Activated CD8-positive, alpha-beta T cell treated with anti-CD3 and anti-CD28 coated beads for 36 hours (primary cell): ENCODE data around the gene FSIP1. TPM values are rescaled to one million over a fixed set of nuclear protein-coding genes. Genes with fewer than 3 reads are reported as not detected.
A peak's percentile ranks its signal among the peaks of the same experiment; 100 is the strongest.

Experiments used
- ATAC-seq: fragments of 200-7000 bp; cut with Tn5 transposase; one replicate; pipeline ENCODE4 v1.10.0; 2021; ENCODE audit warnings: mild to moderate bottlenecking, moderate library complexity
- CTCF ChIA-PET: fragments of 350-600 bp; sonication (Branson Sonifier 250); formaldehyde crosslinking; loops from one replicate; lab custom pipeline; 2021; ENCODE audit warnings: antibody characterized with exemption; lab: Charles Lee
- POLR2A ChIA-PET: fragments of 350-600 bp; sonication (Branson Sonifier 250); formaldehyde crosslinking; loops from one replicate; lab custom pipeline; 2021; ENCODE audit warnings: antibody characterized with exemption; lab: Charles Lee
- DNase-seq: peaks from one replicate; pipeline ENCODE4 v3.0.0-alpha.2; 2020
- H3K27ac Mint-ChIP-seq: one replicate; pipeline ENCODE4 v1.8.0; 2021; ENCODE audit warnings: mild to moderate bottlenecking, mixed read lengths
- H3K27me3 Mint-ChIP-seq: one replicate; pipeline ENCODE4 v1.8.0; 2021; ENCODE audit warnings: mixed read lengths
- H3K36me3 Mint-ChIP-seq: one replicate; pipeline ENCODE4 v1.8.0; 2021; ENCODE audit warnings: low read depth, mixed read lengths
- H3K4me1 Mint-ChIP-seq: one replicate; pipeline ENCODE4 v1.8.0; 2021; ENCODE audit warnings: low read depth, mixed read lengths
- H3K4me3 Mint-ChIP-seq: one replicate; pipeline ENCODE4 v1.8.0; 2021; ENCODE audit warnings: mild to moderate bottlenecking, moderate library complexity, mixed read lengths
- H3K9me3 Mint-ChIP-seq: one replicate; pipeline ENCODE4 v1.8.0; 2021; ENCODE audit warnings: mixed read lengths
- intact Hi-C: fragments of 100-400 bp; cut with micrococcal nuclease; formaldehyde crosslinking; loops from one replicate; pipeline ENCODE4 v1.10.0; 2022
- total RNA-seq, 2 experiments: library from RNA; stranded (reverse); gene quantifications; one replicate each; pipeline ENCODE4 v1.2.3, GENCODE V29; 2021
- TF ChIP-seq, protein P1 (sequence below): fragments of 200-600 bp; IDR thresholded peaks from one replicate; pipeline ENCODE4 v1.8.0; 2022; ENCODE audit warnings: antibody characterized with exemption, mild to moderate bottlenecking

The FSIP1 gene
- total RNA-seq, 2 experiments from 2014 or later: 0.36 to 0.43 TPM

DNA sequence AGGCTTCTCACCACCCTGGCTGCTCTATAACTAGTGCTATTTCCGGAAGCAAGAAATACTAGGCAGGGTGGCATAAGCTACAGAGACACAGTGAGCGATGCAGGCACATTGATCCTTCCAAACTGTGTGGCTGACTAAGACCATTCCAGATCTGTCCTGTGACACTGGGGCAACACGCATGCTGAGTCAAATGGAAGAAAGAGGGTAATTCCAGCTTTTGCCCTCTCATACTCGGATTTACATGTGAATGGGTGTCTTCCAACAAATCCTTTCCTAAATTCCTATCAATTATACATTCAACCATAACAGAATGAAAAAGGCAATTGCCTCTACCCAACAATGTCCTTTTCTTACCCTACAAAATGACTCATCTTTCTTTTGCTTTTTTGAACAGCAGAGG, 5.1 kb downstream of the FSIP1 start:
- ATAC-seq (no peak), DNase-seq (no peak)
- intact Hi-C loops: no loop called here
- H3K36me3 Mint-ChIP-seq: no peaks in the 10 kb centered on the region
- ChIA-PET POLR2A (interaction anchor here (1.3 kb wide), 1 partner anchor 10 kb away, joined by 3 read pairs; no protein-coding TSS in a partner anchor), CTCF (interaction anchor here (1.0 to 1.3 kb wide), 2 partner anchors 8 to 20 kb away, joined by 3 to 9 read pairs; no protein-coding TSS in a partner anchor)
- H3K4me3 Mint-ChIP-seq: no peak overlapping the region
- TF ChIP-seq, protein P1, sequence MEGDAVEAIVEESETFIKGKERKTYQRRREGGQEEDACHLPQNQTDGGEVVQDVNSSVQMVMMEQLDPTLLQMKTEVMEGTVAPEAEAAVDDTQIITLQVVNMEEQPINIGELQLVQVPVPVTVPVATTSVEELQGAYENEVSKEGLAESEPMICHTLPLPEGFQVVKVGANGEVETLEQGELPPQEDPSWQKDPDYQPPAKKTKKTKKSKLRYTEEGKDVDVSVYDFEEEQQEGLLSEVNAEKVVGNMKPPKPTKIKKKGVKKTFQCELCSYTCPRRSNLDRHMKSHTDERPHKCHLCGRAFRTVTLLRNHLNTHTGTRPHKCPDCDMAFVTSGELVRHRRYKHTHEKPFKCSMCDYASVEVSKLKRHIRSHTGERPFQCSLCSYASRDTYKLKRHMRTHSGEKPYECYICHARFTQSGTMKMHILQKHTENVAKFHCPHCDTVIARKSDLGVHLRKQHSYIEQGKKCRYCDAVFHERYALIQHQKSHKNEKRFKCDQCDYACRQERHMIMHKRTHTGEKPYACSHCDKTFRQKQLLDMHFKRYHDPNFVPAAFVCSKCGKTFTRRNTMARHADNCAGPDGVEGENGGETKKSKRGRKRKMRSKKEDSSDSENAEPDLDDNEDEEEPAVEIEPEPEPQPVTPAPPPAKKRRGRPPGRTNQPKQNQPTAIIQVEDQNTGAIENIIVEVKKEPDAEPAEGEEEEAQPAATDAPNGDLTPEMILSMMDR: no peak
- no peaks in the 10 kb centered on the region for H3K9me3 Mint-ChIP-seq
- peaks cover 24% of the 10 kb centered on the region for H3K4me1 Mint-ChIP-seq
- no peaks in the 10 kb centered on the region for H3K27me3 Mint-ChIP-seq
- no peak overlapping the region for H3K27ac Mint-ChIP-seq

DNA sequence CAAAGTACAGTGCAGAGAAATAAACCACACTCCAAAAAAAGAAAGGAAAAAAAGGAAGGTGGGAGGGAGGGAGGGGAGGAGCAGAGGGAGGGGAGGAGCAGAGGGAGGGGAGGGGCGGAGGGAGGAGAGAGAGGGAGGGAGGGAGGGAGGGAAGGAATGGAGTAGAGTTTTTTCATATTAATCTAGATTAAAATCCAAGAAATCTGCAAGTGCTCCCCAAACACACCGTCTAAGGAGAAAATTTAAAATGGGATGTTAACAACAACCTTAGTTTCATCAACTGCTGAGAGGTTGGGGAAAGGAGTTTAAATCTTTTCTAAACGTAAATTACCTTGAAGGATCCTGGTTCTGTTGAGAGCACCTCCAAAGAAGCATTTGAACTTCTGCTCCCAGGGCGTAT, 6.6 kb downstream of the FSIP1 start:
- H3K4me1 Mint-ChIP-seq: peaks cover 20% of the 10 kb centered on the region
- intact Hi-C loops: no loop called here

DNA sequence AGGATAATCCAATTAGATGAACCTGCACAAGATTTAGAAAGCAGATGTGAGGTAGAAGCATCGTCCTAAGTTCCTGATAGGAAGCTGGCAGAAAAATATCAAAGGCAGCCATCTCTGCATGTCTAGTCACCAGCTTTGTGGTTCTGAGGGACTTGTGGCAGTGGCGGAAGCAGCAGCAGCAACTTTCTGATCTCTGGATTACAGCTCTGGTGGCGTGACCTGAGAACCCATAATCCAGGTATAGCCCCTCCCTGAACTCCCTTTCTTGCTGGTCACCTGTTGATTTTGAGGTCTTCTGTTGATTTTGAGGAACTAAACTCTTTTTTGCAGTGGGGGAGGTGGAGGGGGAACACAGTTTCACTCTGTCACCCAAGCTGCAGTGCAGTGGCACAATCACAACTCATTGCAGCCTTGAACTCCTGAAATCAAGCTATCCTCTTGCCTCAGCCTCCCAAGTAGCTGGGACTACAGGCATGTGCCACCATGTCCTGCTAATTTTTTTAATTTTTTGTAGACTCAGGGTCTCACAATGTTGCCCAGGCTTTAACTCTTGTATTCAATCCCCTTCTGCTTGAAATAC, 7.9 kb downstream of the FSIP1 start:
- Mint-ChIP-seq H3K27ac (peak overlapping the region; percentile 69), H3K4me3 (peak overlapping the region; percentile 41), H3K36me3 (no peaks in the 10 kb centered on the region), H3K27me3 (no peaks in the 10 kb centered on the region), H3K9me3 (no peaks in the 10 kb centered on the region), H3K4me1 (peaks cover 20% of the 10 kb centered on the region)
- DNase-seq (peak; percentile 72), ATAC-seq (peak; percentile 90)
- TF ChIP-seq, protein P1: no peak
- ChIA-PET POLR2A (interaction anchor here (0.8 to 0.9 kb wide), 2 partner anchors 142 to 145 kb away, joined by 3 read pairs; no protein-coding TSS in a partner anchor), CTCF (interaction anchor here (1.4 kb wide), 1 partner anchor 18 kb away, joined by 13 read pairs; no protein-coding TSS in a partner anchor)
- intact Hi-C loops: no loop called here

More for the DNA sequence above, 6.6 kb downstream of the FSIP1 start:
- no peaks in the 10 kb centered on the region for H3K36me3 Mint-ChIP-seq
- no peaks in the 10 kb centered on the region for H3K9me3 Mint-ChIP-seq
- TF ChIP-seq, protein P1: no peak
- ChIA-PET CTCF (no interaction called here), POLR2A (no interaction called here)
- no peaks in the 10 kb centered on the region for H3K27me3 Mint-ChIP-seq
- H3K4me3 Mint-ChIP-seq: no peak overlapping the region
- H3K27ac Mint-ChIP-seq: no peak overlapping the region
- ATAC-seq (no peak), DNase-seq (no peak)

DNA sequence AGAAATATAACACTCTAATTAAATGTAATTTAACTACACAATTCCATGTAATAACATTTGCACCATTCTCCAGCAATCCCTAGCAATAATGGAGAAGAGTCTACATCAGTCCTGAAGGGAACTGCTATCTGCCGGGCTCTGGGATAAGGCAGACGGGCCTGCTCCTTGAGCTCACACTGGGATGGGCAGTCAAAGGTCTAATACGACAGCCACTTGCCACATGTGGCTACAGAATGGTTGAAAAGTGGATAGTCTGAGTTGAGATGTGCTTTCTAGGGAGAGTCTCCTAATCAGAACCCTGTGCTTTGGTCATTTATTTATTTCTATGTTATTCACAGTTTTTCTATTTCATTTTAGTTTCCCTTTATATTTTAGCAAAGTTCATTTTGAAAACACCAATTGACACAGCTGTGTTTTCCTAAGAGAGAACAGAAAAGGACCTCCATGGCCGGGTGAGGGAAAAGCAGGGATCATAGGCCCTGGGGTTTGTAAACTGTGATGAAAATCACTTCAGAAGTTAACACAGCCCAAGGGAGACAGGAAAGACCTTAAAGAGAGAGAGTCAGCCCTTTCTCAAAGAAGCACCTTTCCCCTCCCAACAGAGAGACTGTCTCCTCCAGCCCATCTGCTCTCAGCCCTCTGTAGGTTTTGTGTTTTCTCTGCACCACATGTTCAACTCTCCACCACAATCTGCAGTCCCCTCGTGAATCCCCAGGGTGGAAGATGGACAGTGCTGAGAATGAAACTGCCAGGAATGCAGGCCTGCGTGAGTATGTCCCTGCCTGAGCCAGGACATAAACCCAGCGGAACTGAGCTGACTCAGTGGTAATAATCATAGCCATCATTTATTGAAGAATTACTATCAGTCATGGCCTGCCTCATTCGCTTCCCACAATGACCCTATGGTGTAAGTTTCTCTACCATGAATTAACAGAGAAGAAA, 11.6 kb downstream of the FSIP1 start:
- POLR2A ChIA-PET: interaction anchor here (0.8 kb wide), 1 partner anchor 12 kb away, joined by 4 read pairs; no protein-coding TSS in a partner anchor
- DNase-seq (no peak), ATAC-seq (no peak)
- intact Hi-C loops: no loop called here
- Mint-ChIP-seq H3K4me1 (peaks cover 20% of the 10 kb centered on the region), H3K4me3 (no peak overlapping the region), H3K36me3 (no peaks in the 10 kb centered on the region), H3K27me3 (no peaks in the 10 kb centered on the region), H3K9me3 (no peaks in the 10 kb centered on the region), H3K27ac (no peak overlapping the region)
- CTCF ChIA-PET: interaction anchor here (1.0 to 1.2 kb wide), 3 partner anchors 12 to 17 kb away, joined by 3 to 5 read pairs (median 3); no protein-coding TSS in a partner anchor
- TF ChIP-seq, protein P1: no peak
